DOHH2 (cell line): ENCODE measurements around the gene GP5.

Experiments used
- H3F3A ChIP-seq: fragments of 200-600 bp; sonication (generic), shearing (Covaris generic); 2 replicates; pipeline ENCODE4 v1.6.0; 2016; ENCODE audit warnings: antibody characterized with exemption, mild to moderate bottlenecking; ENCODE audit not compliant: control insufficient read depth, insufficient read depth
- H3K27ac ChIP-seq: fragments of 200-600 bp; sonication (generic); 2 replicates; pipeline ENCODE4 v1.5.1; 2014; ENCODE audit warnings: low read depth, mild to moderate bottlenecking, low read length, moderate library complexity
- H3K27me3 ChIP-seq: fragments of 200-600 bp; sonication (generic); 2 replicates; pipeline ENCODE4 v1.6.1; 2014; ENCODE audit warnings: mild to moderate bottlenecking, low read length, mixed read lengths; ENCODE audit not compliant: control insufficient read depth
- H3K36me3 ChIP-seq: fragments of 200-600 bp; sonication (generic); 2 replicates; pipeline ENCODE4 v1.6.1; 2014; ENCODE audit warnings: mild to moderate bottlenecking, low read length, moderate library complexity, mixed read lengths; ENCODE audit not compliant: control insufficient read depth
- H3K4me1 ChIP-seq: fragments of 200-600 bp; sonication (generic); 2 replicates; pipeline ENCODE4 v1.6.1; 2014; ENCODE audit warnings: mild to moderate bottlenecking, low read length, mixed read lengths; ENCODE audit not compliant: control insufficient read depth
- H3K4me2 ChIP-seq: fragments of 200-600 bp; sonication (generic); 2 replicates; pipeline ENCODE4 v1.6.0; 2014; ENCODE audit warnings: mild to moderate bottlenecking, low read length, moderate library complexity
- H3K4me3 ChIP-seq: fragments of 200-600 bp; sonication (generic); 2 replicates; pipeline ENCODE4 v1.5.1; 2014; ENCODE audit warnings: mild to moderate bottlenecking, low read length, mixed read lengths
- H3K79me2 ChIP-seq: fragments of 200-600 bp; sonication (generic); 2 replicates; pipeline ENCODE4 v1.6.1; 2014; ENCODE audit warnings: mild to moderate bottlenecking, low read length, mixed read lengths; ENCODE audit not compliant: control insufficient read depth
- H3K9me2 ChIP-seq: fragments of 200-600 bp; sonication (generic); replicated peaks from 2 replicates; pipeline ENCODE4 v1.6.1; 2014; ENCODE audit warnings: mild to moderate bottlenecking, low read length, mixed read lengths; ENCODE audit not compliant: control insufficient read depth
- H3K9me3 ChIP-seq: fragments of 200-600 bp; sonication (generic); 2 replicates; pipeline ENCODE4 v1.6.1; 2014; ENCODE audit warnings: antibody characterized with exemption, low read length, mixed read lengths; ENCODE audit not compliant: control insufficient read depth, insufficient read depth
- H4K20me1 ChIP-seq: fragments of 200-600 bp; sonication (generic); 2 replicates; pipeline ENCODE4 v1.6.0; 2014; ENCODE audit warnings: low read depth, mild to moderate bottlenecking, antibody characterized with exemption, low read length, moderate library complexity; ENCODE audit not compliant: control insufficient read depth, insufficient read depth
- EZH2phosphoT487 ChIP-seq: fragments of 200-600 bp; sonication (generic); IDR thresholded peaks from 2 replicates; pipeline ENCODE4 v1.6.1; 2017; ENCODE audit warnings: borderline replicate concordance, mild to moderate bottlenecking, antibody characterized with exemption, low read length, moderate library complexity, mixed read lengths
- TF ChIP-seq, protein P1 (sequence below): fragments of 200-600 bp; sonication (generic); IDR thresholded peaks from one replicate; pipeline ENCODE4 v1.5.1; 2014; ENCODE audit warnings: antibody characterized with exemption, mild to moderate bottlenecking, low read depth, low read length; ENCODE audit not compliant: poor library complexity, severe bottlenecking

GP5 gene

DNA sequence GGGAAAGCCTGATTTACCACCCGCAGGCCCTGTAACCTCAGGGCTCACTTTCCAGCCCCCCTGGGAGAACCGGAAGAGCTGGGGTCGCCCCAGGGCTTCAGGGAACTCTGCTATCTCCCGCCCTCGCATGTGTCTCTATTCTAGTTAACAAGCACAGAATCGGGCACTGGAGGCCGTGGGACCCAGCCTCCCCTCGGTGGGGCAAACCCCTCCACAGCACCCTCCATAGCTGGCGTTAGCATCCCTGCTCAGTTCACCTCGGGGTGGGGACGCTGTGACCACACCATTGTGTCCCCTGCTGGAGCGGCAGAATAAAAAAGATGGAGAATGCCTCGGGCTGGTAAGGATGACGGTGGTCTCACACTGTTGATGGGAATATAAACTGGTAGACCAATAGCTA, 26.0 kb downstream of the GP5 start:
- no peak overlapping the region for H3K4me3 ChIP-seq
- no peaks in the 10 kb centered on the region for H3K4me1 ChIP-seq
- H3K9me3 ChIP-seq, result no peaks in the 10 kb centered on the region
- no peak overlapping the region for H3K27ac ChIP-seq
- no peaks in the 10 kb centered on the region for H4K20me1 ChIP-seq
- H3K27me3 ChIP-seq, result peaks cover 18% of the 10 kb centered on the region
- no peaks in the 10 kb centered on the region for H3K9me2 ChIP-seq
- no peaks in the 10 kb centered on the region for H3K36me3 ChIP-seq
- H3K79me2 ChIP-seq, result no peaks in the 10 kb centered on the region
- H3K4me2 ChIP-seq, result no peak overlapping the region
- no peaks in the 10 kb centered on the region for H3F3A ChIP-seq
- TF ChIP-seq, protein P1, sequence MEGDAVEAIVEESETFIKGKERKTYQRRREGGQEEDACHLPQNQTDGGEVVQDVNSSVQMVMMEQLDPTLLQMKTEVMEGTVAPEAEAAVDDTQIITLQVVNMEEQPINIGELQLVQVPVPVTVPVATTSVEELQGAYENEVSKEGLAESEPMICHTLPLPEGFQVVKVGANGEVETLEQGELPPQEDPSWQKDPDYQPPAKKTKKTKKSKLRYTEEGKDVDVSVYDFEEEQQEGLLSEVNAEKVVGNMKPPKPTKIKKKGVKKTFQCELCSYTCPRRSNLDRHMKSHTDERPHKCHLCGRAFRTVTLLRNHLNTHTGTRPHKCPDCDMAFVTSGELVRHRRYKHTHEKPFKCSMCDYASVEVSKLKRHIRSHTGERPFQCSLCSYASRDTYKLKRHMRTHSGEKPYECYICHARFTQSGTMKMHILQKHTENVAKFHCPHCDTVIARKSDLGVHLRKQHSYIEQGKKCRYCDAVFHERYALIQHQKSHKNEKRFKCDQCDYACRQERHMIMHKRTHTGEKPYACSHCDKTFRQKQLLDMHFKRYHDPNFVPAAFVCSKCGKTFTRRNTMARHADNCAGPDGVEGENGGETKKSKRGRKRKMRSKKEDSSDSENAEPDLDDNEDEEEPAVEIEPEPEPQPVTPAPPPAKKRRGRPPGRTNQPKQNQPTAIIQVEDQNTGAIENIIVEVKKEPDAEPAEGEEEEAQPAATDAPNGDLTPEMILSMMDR, result no peak
- TF ChIP-seq EZH2phosphoT487, result no peak

DNA sequence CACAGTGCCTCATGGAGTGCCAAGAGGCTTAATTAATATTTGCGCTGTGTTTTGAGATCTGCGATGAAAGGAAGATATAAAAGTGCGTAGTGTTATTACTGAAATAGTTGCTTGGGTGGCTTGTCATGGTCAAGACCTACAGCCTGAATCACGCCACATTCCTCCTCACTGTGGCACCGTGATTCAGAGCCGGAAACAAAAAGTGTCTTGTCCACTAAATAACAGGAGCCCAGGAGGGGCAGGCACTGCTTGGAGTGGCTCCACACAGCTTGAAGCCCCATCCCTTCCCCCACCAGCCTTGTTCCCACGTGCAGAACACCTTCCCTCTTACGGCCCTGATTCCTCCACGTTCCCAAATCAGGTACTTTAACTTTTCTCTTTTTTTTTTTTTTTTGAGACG, 28.3 kb downstream of the GP5 start:
- H3K9me3 ChIP-seq, result no peaks in the 10 kb centered on the region
- no peaks in the 10 kb centered on the region for H3K9me2 ChIP-seq
- H3K4me1 ChIP-seq, result no peaks in the 10 kb centered on the region
- no peaks in the 10 kb centered on the region for H3K79me2 ChIP-seq
- peaks cover 18% of the 10 kb centered on the region for H3K27me3 ChIP-seq
- H3K36me3 ChIP-seq, result no peaks in the 10 kb centered on the region
- H3K27ac ChIP-seq, result no peak overlapping the region
- no peaks in the 10 kb centered on the region for H4K20me1 ChIP-seq
- no peak overlapping the region for H3K4me3 ChIP-seq
- no peak for TF ChIP-seq EZH2phosphoT487
- TF ChIP-seq, protein P1, result no peak
- no peak overlapping the region for H3K4me2 ChIP-seq
- no peaks in the 10 kb centered on the region for H3F3A ChIP-seq

DNA sequence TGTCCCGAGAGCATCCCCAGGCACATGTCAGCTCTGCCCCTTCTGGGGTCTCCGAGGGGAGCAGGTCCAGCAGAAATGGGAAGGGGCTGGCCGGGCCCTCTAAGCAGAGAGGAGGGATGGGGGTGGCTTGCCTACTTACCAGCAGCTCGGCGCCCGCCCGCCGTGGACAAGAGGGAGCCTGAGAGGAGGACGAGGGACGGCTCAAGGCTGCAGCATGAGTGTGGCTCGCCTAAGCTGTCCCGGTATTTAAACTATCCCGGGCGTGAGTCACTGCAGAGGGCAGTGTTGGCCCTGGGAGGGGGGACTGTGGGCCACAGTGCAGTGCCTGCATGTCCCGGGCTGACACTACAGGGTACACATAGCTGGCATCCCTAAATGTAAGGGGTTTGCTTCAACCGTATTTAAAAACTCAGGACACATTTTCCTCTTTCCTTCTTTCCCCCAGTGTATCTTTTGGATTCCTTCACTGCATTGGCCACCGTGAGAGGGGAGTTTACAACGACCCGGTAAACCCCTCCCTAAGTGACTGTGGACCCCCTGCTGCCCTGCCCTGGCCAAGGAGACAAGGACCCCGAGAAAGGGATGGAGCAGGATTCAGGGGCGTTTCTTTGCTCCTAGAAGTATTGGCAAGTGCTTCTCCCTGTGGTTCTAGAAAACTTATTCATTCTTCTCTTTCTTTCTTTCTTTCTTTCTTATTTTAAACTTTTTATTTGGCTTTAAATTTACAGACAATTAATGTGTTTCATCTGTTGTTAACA, 29.4 kb downstream of the GP5 start, which contains the start of gene LRRC15:
Gene LRRC15 (minus strand): TSS at position 222 of the 758 bp plus-strand sequence. CDS start 8,700 bp downstream, outside the sequence.
- no peak within 1 kb of the TSS for H3K27ac ChIP-seq

More for the DNA sequence above, 29.4 kb downstream of the GP5 start, which contains the start of gene LRRC15:
- Histone ChIP-seq H3K4me1 (no peaks in the 10 kb centered on the region), H4K20me1 (no peaks in the 10 kb centered on the region), H3K9me3 (no peaks in the 10 kb centered on the region), H3K79me2 (no peaks in the 10 kb centered on the region), H3K4me3 (no peak within 1 kb of the TSS), H3K4me2 (no peak within 1 kb of the TSS), H3F3A (no peaks in the 10 kb centered on the region), H3K27me3 (peaks cover 18% of the 10 kb centered on the region), H3K9me2 (no peaks in the 10 kb centered on the region), H3K36me3 (no peaks in the 10 kb centered on the region)
- no peak for TF ChIP-seq EZH2phosphoT487
- TF ChIP-seq, protein P1, result no peak
